Duodenal mucosa (tissue), 2 donors: ENCODE data around the gene LBR.

ENCODE experiments used
- H3K27ac ChIP-seq: one replicate; pipeline ENCODE4 v1.7.0; 2013; ENCODE audit warnings: low read depth, low read length
- H3K27me3 ChIP-seq, 2 donors: one replicate each; pipeline ENCODE4 v1.7.0; 2013; ENCODE audit warnings: low read length in 2 of 2, control low read depth in 1 of 2; ENCODE audit not compliant: insufficient read depth in 2 of 2, control insufficient read depth in 1 of 2
- H3K36me3 ChIP-seq, 2 donors: one replicate each; pipeline ENCODE4 v1.7.0; 2013; ENCODE audit warnings: low read length in 2 of 2, control low read depth in 1 of 2; ENCODE audit not compliant: insufficient read depth in 2 of 2, control insufficient read depth in 1 of 2
- H3K4me1 ChIP-seq, 2 donors: one replicate each; pipeline ENCODE4 v1.7.0; 2013; ENCODE audit warnings: low read length in 2 of 2, control low read depth in 1 of 2; ENCODE audit not compliant: insufficient read depth in 2 of 2, control insufficient read depth in 1 of 2
- H3K4me3 ChIP-seq, 2 donors: one replicate each; pipeline ENCODE4 v1.7.0; 2013; ENCODE audit warnings: low read length in 2 of 2, low read depth in 1 of 2
- H3K9ac ChIP-seq, 2 donors: one replicate each; pipeline ENCODE4 v1.7.0; 2013; ENCODE audit warnings: low read length in 2 of 2, low read depth in 1 of 2
- H3K9me3 ChIP-seq, 2 donors: one replicate each; pipeline ENCODE4 v1.7.0; 2013; ENCODE audit warnings: low read length in 2 of 2, control low read depth in 1 of 2; ENCODE audit not compliant: control insufficient read depth in 1 of 2

The LBR gene

GRCh38 chr1:225462714-225463574, 35.1 kb upstream of the LBR start:
- Histone ChIP-seq H3K4me3 (no peak overlapping the region), H3K36me3 (no peaks in the 10 kb centered on the region), H3K9ac (no peak overlapping the region), H3K27me3 (no peaks in the 10 kb centered on the region), H3K4me1 (peaks cover 29 to 31% of the 10 kb centered on the region in 2 donors), H3K27ac (no peak overlapping the region), H3K9me3 (no peaks in the 10 kb centered on the region)

GRCh38 chr1:225462429-225462713, 34.5 kb upstream of the LBR start:
- H3K9ac ChIP-seq, result no peak overlapping the region
- no peaks in the 10 kb centered on the region for H3K9me3 ChIP-seq
- H3K36me3 ChIP-seq, result no peaks in the 10 kb centered on the region
- H3K4me1 ChIP-seq, result peaks cover 29% of the 10 kb centered on the region in 2 donors
- no peak overlapping the region for H3K27ac ChIP-seq
- H3K4me3 ChIP-seq, result no peak overlapping the region
- H3K27me3 ChIP-seq, result no peaks in the 10 kb centered on the region

DNA sequence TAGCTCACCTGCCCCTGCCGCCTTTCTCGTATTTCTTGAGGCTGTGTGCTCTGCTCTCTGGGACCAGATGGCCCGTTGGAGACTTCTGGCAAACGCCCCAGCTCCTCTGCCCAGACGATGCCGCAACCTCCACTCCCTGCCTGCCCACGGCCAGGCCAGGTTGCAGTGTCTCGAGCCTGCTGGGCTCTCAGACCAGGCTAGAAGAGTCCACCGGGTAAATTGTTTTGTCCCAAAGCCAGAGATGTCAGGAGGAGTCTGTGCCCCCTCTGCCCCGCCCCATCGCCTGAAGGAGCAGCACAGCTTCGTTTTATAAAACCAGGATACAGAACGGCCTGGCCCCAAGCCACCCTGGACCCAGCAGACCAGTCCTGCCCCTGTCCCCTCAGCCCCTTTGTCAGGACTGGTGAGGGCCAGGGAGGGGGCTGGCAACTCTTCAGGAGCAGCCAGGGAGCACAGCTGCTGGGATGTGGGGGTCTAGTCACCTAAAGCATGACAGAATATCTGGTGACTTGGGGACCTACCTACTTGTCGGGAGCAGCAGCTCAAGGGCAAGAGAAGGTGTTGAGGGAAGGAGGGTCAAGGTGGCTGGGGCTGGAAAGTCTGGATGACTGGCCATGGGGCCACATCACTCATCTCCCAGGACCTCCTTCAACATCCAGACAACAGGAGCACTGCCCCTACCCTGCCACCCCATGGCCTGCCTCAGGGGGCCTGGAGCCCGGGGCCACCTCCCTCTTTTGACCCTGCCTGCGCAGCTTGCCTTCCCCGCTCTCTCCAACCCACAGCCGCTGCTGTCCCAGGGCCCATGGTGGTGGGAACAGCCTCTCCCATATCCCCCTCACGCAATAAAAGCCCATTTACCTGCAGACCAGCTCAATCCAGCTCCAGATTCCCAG, 33.9 kb upstream of the LBR start:
- Histone ChIP-seq H3K9ac (no peak overlapping the region), H3K27ac (no peak overlapping the region), H3K4me1 (peaks cover 25 to 29% of the 10 kb centered on the region in 2 donors)

DNA sequence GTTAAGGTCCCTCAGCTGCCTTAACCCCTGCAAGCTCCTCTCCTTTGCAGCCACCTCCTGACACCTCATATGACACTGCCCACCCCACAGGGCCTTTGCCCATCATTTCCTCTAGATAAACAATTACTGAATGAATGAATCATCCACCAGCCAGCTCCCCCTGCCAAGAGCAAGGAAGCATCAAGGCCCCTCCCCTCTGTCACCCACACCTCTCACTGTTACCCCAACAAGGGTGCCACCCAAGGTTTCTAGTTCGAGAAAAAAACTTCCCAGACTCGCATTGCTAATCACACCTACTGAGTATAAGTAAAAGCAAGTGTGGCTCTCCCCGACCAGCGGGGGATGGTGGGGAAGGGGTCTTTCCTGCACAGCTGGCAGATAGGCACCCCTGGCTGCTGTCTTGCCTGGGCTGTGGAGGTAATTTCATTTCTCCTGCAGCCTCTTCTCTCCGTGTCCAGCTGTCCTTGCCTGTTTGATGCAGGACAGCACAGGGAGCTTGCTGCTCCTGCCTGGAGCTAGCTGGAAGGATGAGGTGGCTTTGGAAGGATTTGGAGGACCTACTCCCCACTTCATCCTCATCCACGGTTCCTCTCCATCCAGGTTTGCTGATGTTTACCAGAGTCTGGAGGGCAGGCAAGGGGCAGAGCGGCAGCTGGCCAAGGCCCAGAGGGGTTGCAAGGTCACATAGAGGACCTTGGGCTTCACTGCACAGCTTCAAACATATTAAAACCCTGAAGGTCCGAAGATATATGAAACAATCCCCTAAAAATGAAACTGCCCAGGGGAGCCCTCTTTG, 33.1 kb upstream of the LBR start:
- Histone ChIP-seq H3K4me3 (no peak overlapping the region), H3K36me3 (no peaks in the 10 kb centered on the region), H3K27ac (no peak overlapping the region), H3K9ac (no peak overlapping the region), H3K4me1 (peaks cover 25 to 29% of the 10 kb centered on the region in 2 donors), H3K9me3 (no peaks in the 10 kb centered on the region), H3K27me3 (no peaks in the 10 kb centered on the region)

More for the DNA sequence above, 33.9 kb upstream of the LBR start:
- Histone ChIP-seq H3K36me3 (no peaks in the 10 kb centered on the region), H3K9me3 (no peaks in the 10 kb centered on the region), H3K4me3 (no peak overlapping the region), H3K27me3 (no peaks in the 10 kb centered on the region)

DNA sequence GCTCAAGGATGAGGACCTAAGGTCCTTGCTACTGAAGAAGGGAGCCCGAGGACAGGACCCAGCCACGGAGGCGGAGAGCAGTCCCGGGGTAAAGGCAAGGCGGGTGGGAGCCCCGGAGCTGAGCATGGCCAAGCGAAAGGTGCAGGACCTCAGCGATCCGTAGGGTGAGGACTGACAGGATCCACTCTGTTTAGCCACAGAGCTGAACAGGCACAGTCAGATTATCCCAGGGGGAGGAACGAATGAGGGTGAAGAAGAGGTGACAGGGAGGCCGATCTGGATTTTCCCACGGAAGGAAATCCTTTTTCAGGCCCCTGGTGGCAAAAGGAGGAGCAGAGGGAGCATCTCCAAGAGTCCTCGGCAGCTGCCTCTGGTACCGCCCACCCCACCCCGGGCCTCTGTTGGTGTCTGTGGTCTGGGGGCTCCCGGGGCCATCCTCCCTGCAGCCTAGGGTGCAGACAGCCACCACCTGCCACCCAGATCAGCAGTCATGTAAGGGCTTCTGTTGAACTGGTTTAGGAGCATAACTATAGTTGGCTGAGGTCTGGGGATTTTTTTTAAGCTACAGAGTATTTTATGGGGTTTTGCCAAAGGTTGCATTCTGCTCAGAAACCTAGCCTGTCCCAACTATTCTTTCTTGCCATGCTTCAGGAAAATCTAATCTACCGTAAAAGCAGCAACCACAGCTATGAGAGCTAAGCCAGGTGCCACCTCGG, 32.3 kb upstream of the LBR start:
- no peak overlapping the region for H3K9ac ChIP-seq
- H3K27ac ChIP-seq, result no peak overlapping the region
- H3K36me3 ChIP-seq, result no peaks in the 10 kb centered on the region
- H3K4me3 ChIP-seq, result no peak overlapping the region
- no peaks in the 10 kb centered on the region for H3K27me3 ChIP-seq
- H3K4me1 ChIP-seq, result peaks cover 21 to 22% of the 10 kb centered on the region in 2 donors
- no peaks in the 10 kb centered on the region for H3K9me3 ChIP-seq

DNA sequence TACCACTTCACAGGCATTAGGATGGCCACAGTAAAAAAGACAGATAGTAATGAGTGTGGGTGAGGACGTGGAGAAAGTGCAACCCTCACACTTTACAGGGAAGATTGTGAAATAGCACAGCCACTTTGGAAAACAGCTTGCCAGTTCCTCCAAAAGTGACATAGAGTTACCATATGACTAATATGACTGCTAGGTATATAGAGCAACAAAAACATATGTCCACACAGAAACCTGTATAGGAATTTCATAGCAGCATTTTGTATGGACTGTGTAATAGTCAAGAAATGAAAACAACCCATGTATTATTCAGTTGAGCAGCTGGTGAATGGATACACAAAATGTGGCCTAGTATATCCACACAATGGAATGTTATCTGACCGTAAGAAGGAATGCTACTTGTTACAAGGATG, 30.4 kb upstream of the LBR start:
- no peak overlapping the region for H3K4me3 ChIP-seq
- H3K9me3 ChIP-seq, result no peaks in the 10 kb centered on the region
- H3K9ac ChIP-seq, result no peak overlapping the region
- peaks cover 13 to 26% of the 10 kb centered on the region in 2 donors for H3K4me1 ChIP-seq
- H3K36me3 ChIP-seq, result no peaks in the 10 kb centered on the region
- no peaks in the 10 kb centered on the region for H3K27me3 ChIP-seq
- no peak overlapping the region for H3K27ac ChIP-seq

GRCh38 chr1:225454733-225455132, 26.9 kb upstream of the LBR start:
- no peaks in the 10 kb centered on the region for H3K27me3 ChIP-seq
- no peaks in the 10 kb centered on the region for H3K9me3 ChIP-seq
- peaks cover 3 to 12% of the 10 kb centered on the region in 2 donors for H3K4me1 ChIP-seq
- H3K4me3 ChIP-seq, result no peak overlapping the region
- no peak overlapping the region for H3K9ac ChIP-seq
- H3K27ac ChIP-seq, result no peak overlapping the region
- no peaks in the 10 kb centered on the region for H3K36me3 ChIP-seq

DNA sequence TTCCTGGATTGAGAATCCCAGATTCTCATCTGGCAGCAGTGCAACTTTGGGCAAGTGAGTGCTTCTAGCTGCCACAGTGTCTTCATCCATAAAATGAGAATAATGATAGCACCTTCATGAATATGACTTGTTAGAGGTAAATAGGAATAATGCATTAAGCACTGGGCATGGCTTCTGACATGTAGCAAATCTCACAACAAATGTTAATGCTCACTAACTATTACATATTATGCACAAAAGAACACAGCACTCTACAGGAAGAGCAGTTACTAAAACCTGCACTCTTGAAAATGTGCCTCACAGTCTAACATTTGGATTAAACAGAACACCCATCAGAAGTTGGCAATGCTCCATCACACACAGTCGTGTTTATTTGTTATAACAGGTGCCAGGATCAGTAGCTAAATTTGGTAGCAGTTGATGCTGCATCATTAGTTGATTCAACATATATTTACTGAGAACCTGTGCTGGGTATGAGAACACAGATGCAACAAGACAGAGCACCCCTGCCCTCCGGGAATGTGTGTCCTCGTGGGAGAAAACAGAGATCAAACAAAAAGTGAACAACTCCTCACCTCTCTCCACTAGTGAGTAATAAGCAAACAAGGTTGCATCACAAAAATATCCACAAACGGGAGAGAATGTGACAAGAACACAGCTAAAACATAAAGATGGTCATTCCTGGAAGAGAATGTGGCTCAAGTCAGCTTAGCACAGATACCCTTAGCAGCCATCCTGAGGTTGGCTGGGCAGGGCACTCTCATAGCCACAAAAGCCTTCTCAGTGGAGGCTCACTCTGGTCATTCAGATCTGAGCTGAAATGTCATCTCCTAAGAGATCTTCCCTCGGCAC, 26.2 kb upstream of the LBR start:
- no peaks in the 10 kb centered on the region for H3K9me3 ChIP-seq
- H3K9ac ChIP-seq, result no peak overlapping the region
- no peak overlapping the region for H3K4me3 ChIP-seq
- no peaks in the 10 kb centered on the region for H3K36me3 ChIP-seq
- peaks cover 7 to 12% of the 10 kb centered on the region in 2 donors for H3K4me1 ChIP-seq
- H3K27ac ChIP-seq, result no peak overlapping the region
- no peaks in the 10 kb centered on the region for H3K27me3 ChIP-seq
